Right lobe of liver (tissue), 4 donors: ENCODE results near the gene HOXB4.

Source experiments
- CTCF ChIP-seq, 4 donors: fragments of 200-600 bp in 3 of 4; fragments of 450-650 bp in 1 of 4; IDR thresholded peaks; one replicate each; pipeline versions ENCODE4 v1.5.1 to v1.8.0; 2016 to 2022; ENCODE audit warnings: antibody characterized with exemption in 4 of 4, mild to moderate bottlenecking in 2 of 4
- POLR2A ChIP-seq: fragments of 450-650 bp; IDR thresholded peaks from one replicate; pipeline ENCODE4 v1.6.1; 2017; ENCODE audit warnings: antibody characterized with exemption, mild to moderate bottlenecking
- donor health status: DM: no; HTN: no; CAD: no.
- donor health status: DM: no; HTN: no; CAD: no.
- donor health status: DM: no; HTN: yes; CAD: no.

- TF ChIP-seq CTCF (IDR thresholded peaks at IDR 0.05) (no peak), POLR2A (no peak)
These were observed 47.8 kb downstream of the HOXB4 start for GRCh38 chr17:48530208-48530886.
